Mesenchymal stem cell (in vitro differentiated cells and primary cell): ENCODE results near the gene ERG.

ENCODE experiments used
- DNase-seq: peaks from one replicate; pipeline ENCODE4 v3.0.0-alpha.2; 2013
- H2AFZ ChIP-seq: one replicate; pipeline ENCODE4 v1.6.1; 2013; ENCODE audit warnings: low read depth, mild to moderate bottlenecking, control low read depth, inconsistent platforms, low read length, moderate library complexity
- H2AK5ac ChIP-seq: 2 replicates; pipeline ENCODE4 v1.6.1; 2013; ENCODE audit warnings: low read length, moderate library complexity, mild to moderate bottlenecking, inconsistent platforms; ENCODE audit not compliant: severe bottlenecking
- H2BK120ac ChIP-seq: one replicate; pipeline ENCODE4 v1.6.1; 2013; ENCODE audit warnings: low read depth, mild to moderate bottlenecking, inconsistent platforms, low read length, moderate library complexity
- H2BK12ac ChIP-seq, 2 experiments: one replicate each; pipeline ENCODE4 v1.6.1; 2013; ENCODE audit warnings: inconsistent platforms in 2 of 2, low read length in 2 of 2, mild to moderate bottlenecking in 2 of 2, moderate library complexity in 2 of 2, control low read depth in 1 of 2
- H2BK15ac ChIP-seq: one replicate; pipeline ENCODE4 v1.6.1; 2013; ENCODE audit warnings: mild to moderate bottlenecking, low read depth, inconsistent platforms; ENCODE audit not compliant: poor library complexity, severe bottlenecking
- H2BK5ac ChIP-seq: 2 replicates; pipeline ENCODE4 v1.6.1; 2013; ENCODE audit warnings: low read depth, mild to moderate bottlenecking, low read length, control low read depth, inconsistent platforms; ENCODE audit not compliant: poor library complexity, severe bottlenecking
- H3K14ac ChIP-seq, 2 experiments: one replicate each; pipeline ENCODE4 v1.6.1; 2013; ENCODE audit warnings: inconsistent platforms in 2 of 2, low read length in 2 of 2, control low read depth in 1 of 2, mild to moderate bottlenecking in 1 of 2, moderate library complexity in 1 of 2
- H3K18ac ChIP-seq, 2 experiments: one replicate each; pipeline ENCODE4 v1.6.1; 2013; ENCODE audit warnings: inconsistent platforms in 2 of 2, low read length in 2 of 2, control low read depth in 1 of 2, low read depth in 1 of 2, mild to moderate bottlenecking in 1 of 2
- H3K23ac ChIP-seq, 2 experiments: one replicate each; pipeline ENCODE4 v1.6.1; 2013; ENCODE audit warnings: inconsistent platforms in 2 of 2, low read length in 2 of 2, mild to moderate bottlenecking in 2 of 2, moderate library complexity in 2 of 2, control low read depth in 1 of 2
- H3K27ac ChIP-seq: 2 replicates; pipeline ENCODE4 v1.5.1; 2013; ENCODE audit warnings: mild to moderate bottlenecking, moderate library complexity, low read length, control low read depth, inconsistent platforms; ENCODE audit not compliant: poor library complexity, severe bottlenecking
- H3K27me3 ChIP-seq, 2 experiments: 2 replicates each; pipeline versions ENCODE4 v1.6.1 to v1.7.0; 2013; ENCODE audit warnings: low read length in 2 of 2, mild to moderate bottlenecking in 2 of 2, moderate library complexity in 2 of 2, control low read depth in 1 of 2, inconsistent platforms in 1 of 2; ENCODE audit not compliant: control insufficient read depth in 1 of 2, insufficient read depth in 1 of 2
- H3K36me3 ChIP-seq, 2 experiments: 2 replicates each; pipeline versions ENCODE4 v1.6.1 to v1.7.0; 2013; ENCODE audit warnings: low read length in 2 of 2, control low read depth in 1 of 2, inconsistent platforms in 1 of 2, low read depth in 1 of 2, mild to moderate bottlenecking in 1 of 2; ENCODE audit not compliant: insufficient read depth in 2 of 2, control insufficient read depth in 1 of 2
- H3K4ac ChIP-seq, 2 experiments: one replicate each; pipeline ENCODE4 v1.6.1; 2013; ENCODE audit warnings: inconsistent platforms in 2 of 2, low read length in 2 of 2, mild to moderate bottlenecking in 2 of 2, moderate library complexity in 2 of 2, control low read depth in 1 of 2, low read depth in 1 of 2
- H3K4me1 ChIP-seq: 2 replicates; pipeline ENCODE4 v1.6.1; 2013; ENCODE audit warnings: low read depth, low read length, control low read depth; ENCODE audit not compliant: control insufficient read depth, insufficient read depth
- H3K4me2 ChIP-seq: 2 replicates; pipeline ENCODE4 v1.6.1; 2013; ENCODE audit warnings: low read length, mild to moderate bottlenecking, inconsistent platforms; ENCODE audit not compliant: poor library complexity, severe bottlenecking
- H3K4me3 ChIP-seq, 2 experiments: 2 replicates each; pipeline versions ENCODE4 v1.5.1 to v1.7.0; 2013; ENCODE audit warnings: low read length in 2 of 2, mild to moderate bottlenecking in 2 of 2, control low read depth in 1 of 2, low read depth in 1 of 2; ENCODE audit not compliant: insufficient read depth in 1 of 2
- H3K79me1 ChIP-seq: replicated peaks from 2 replicates; pipeline ENCODE4 v1.6.1; 2013; ENCODE audit warnings: mild to moderate bottlenecking, control low read depth, low read length, inconsistent platforms; ENCODE audit not compliant: poor library complexity, severe bottlenecking
- H3K9ac ChIP-seq: 2 replicates; pipeline ENCODE4 v1.7.0; 2013; ENCODE audit warnings: mild to moderate bottlenecking, low read length, moderate library complexity
- H3K9me3 ChIP-seq: 2 replicates; pipeline ENCODE4 v1.7.0; 2013; ENCODE audit warnings: mild to moderate bottlenecking, low read length; ENCODE audit not compliant: control insufficient read depth
- H4K8ac ChIP-seq: one replicate; pipeline ENCODE4 v1.6.1; 2013; ENCODE audit warnings: inconsistent platforms, mild to moderate bottlenecking, low read length, moderate library complexity
- H4K91ac ChIP-seq: one replicate; pipeline ENCODE4 v1.6.1; 2013; ENCODE audit warnings: mild to moderate bottlenecking, low read length, inconsistent platforms
- WGBS: methylation state at CpG from one replicate; pipeline ENCODE4 v1.1.7; 2013; ENCODE audit warnings: mixed read lengths; 5-methylcytosine and 5-hydroxymethylcytosine counted together

ERG gene

GRCh38 chr21:38467911-38468310 lies 30.4 kb downstream of the ERG start:
- H3K4me2 ChIP-seq: no peak overlapping the region
- H3K4me1 ChIP-seq: peaks cover 8% of the 10 kb centered on the region
- H3K27ac ChIP-seq: no peak overlapping the region
- H4K91ac ChIP-seq: no peak overlapping the region
- no peak overlapping the region for H2AFZ ChIP-seq
- H3K27me3 ChIP-seq: no peaks in the 10 kb centered on the region
- no peak overlapping the region for H3K18ac ChIP-seq
- H3K9me3 ChIP-seq: no peaks in the 10 kb centered on the region
- no peak overlapping the region for H2BK12ac ChIP-seq
- no peak overlapping the region for H4K8ac ChIP-seq
- no peak overlapping the region for H2BK15ac ChIP-seq
- H3K23ac ChIP-seq: no peak overlapping the region
- H3K4ac ChIP-seq: no peak overlapping the region
- H2BK120ac ChIP-seq: no peak overlapping the region
- no peak overlapping the region for H3K14ac ChIP-seq
- H3K36me3 ChIP-seq: no peaks in the 10 kb centered on the region
- H3K9ac ChIP-seq: no peak overlapping the region
- WGBS: 80% methylated on average over 1 of the region's 4 CpGs
- DNase-seq: no peak
- no peak overlapping the region for H2BK5ac ChIP-seq
- peak overlapping the region; percentile 10 for H2AK5ac ChIP-seq
- no peaks in the 10 kb centered on the region for H3K79me1 ChIP-seq
- H3K4me3 ChIP-seq: no peak overlapping the region

GRCh38 chr21:38467374-38467773 lies 30.9 kb downstream of the ERG start:
- Histone ChIP-seq H3K9ac (no peak overlapping the region), H3K14ac (no peak overlapping the region), H3K79me1 (no peaks in the 10 kb centered on the region), H3K27me3 (no peaks in the 10 kb centered on the region), H2BK5ac (no peak overlapping the region), H3K4me3 (no peak overlapping the region), H4K8ac (no peak overlapping the region), H3K23ac (no peak overlapping the region), H3K18ac (no peak overlapping the region), H2AK5ac (no peak overlapping the region), H2BK120ac (no peak overlapping the region), H3K27ac (no peak overlapping the region), H3K9me3 (no peaks in the 10 kb centered on the region), H3K36me3 (no peaks in the 10 kb centered on the region), H3K4me2 (no peak overlapping the region), H4K91ac (no peak overlapping the region), H2AFZ (no peak overlapping the region), H3K4me1 (peaks cover 8% of the 10 kb centered on the region), H3K4ac (no peak overlapping the region), H2BK15ac (no peak overlapping the region), H2BK12ac (no peak overlapping the region)
- no peak for DNase-seq
- WGBS: 94% methylated on average over 4 of the region's 4 CpGs

- Histone ChIP-seq H3K27me3 (no peaks in the 10 kb centered on the region), H2BK120ac (no peak overlapping the region)
Measured at GRCh38 chr21:38460171-38460742, 38.0 kb downstream of the ERG start.

GRCh38 chr21:38459490-38459889 lies 38.8 kb downstream of the ERG start:
- H2AK5ac ChIP-seq: no peak overlapping the region
- H3K23ac ChIP-seq: no peak overlapping the region
- no peak overlapping the region for H3K18ac ChIP-seq
- DNase-seq: no peak
- no peak overlapping the region for H3K14ac ChIP-seq
- no peak overlapping the region for H2BK15ac ChIP-seq
- H3K4me3 ChIP-seq: no peak overlapping the region
- no peaks in the 10 kb centered on the region for H3K36me3 ChIP-seq
- no peaks in the 10 kb centered on the region for H3K79me1 ChIP-seq
- H3K9me3 ChIP-seq: no peaks in the 10 kb centered on the region
- no peak overlapping the region for H4K91ac ChIP-seq
- 100% methylated on average over 1 of the region's 1 CpG for WGBS
- no peak overlapping the region for H3K9ac ChIP-seq
- no peak overlapping the region for H2BK12ac ChIP-seq
- H2BK5ac ChIP-seq: no peak overlapping the region
- no peak overlapping the region for H3K4me2 ChIP-seq
- H2BK120ac ChIP-seq: no peak overlapping the region
- H2AFZ ChIP-seq: no peak overlapping the region
- no peak overlapping the region for H3K27ac ChIP-seq
- H3K27me3 ChIP-seq: no peaks in the 10 kb centered on the region
- H3K4ac ChIP-seq: no peak overlapping the region
- peaks cover 8% of the 10 kb centered on the region for H3K4me1 ChIP-seq
- no peak overlapping the region for H4K8ac ChIP-seq

More at GRCh38 chr21:38460171-38460742, 38.0 kb downstream of the ERG start:
- Histone ChIP-seq H3K18ac (no peak overlapping the region), H3K79me1 (no peaks in the 10 kb centered on the region), H2AK5ac (no peak overlapping the region), H3K4me1 (peaks cover 8% of the 10 kb centered on the region), H4K8ac (no peak overlapping the region), H2BK5ac (no peak overlapping the region), H3K4me2 (no peak overlapping the region), H3K23ac (no peak overlapping the region), H4K91ac (no peak overlapping the region), H3K36me3 (no peaks in the 10 kb centered on the region), H3K4ac (no peak overlapping the region), H3K27ac (no peak overlapping the region), H2AFZ (no peak overlapping the region), H2BK12ac (no peak overlapping the region), H2BK15ac (no peak overlapping the region), H3K14ac (no peak overlapping the region), H3K9ac (no peak overlapping the region), H3K9me3 (no peaks in the 10 kb centered on the region), H3K4me3 (no peak overlapping the region)
- 83% methylated on average over 4 of the region's 6 CpGs for WGBS
- peak; percentile 30 for DNase-seq
